Kidney (tissue), 14 donors: ENCODE measurements around the gene UBAP1. TPM values are rescaled to one million over a fixed set of nuclear protein-coding genes. Genes with fewer than 3 reads are reported as not detected.
"Not testable (repeated sequence)": the region's sequence is repeated elsewhere in the genome, so short reads cannot be mapped to it uniquely, and the experiment has no call there.

Experiments used
- DNase-seq, 5 donors: peaks; one replicate each; pipeline ENCODE4 v3.0.0-alpha.2; 2013 to 2020
- FAIRE-seq: peaks from 2 replicates; lab custom pipeline; 2012; peaks lifted over from hg19 to GRCh38; lab: Jason Lieb, UNC
- H3K27ac ChIP-seq, 2 donors: one replicate each; pipeline ENCODE4 v1.7.0; 2013; ENCODE audit warnings: low read depth in 2 of 2, low read length in 2 of 2, inconsistent platforms in 1 of 2
- H3K27me3 ChIP-seq: one replicate; pipeline ENCODE4 v1.7.1; 2013; ENCODE audit warnings: low read length, inconsistent platforms; ENCODE audit not compliant: control insufficient read depth, insufficient read depth
- H3K36me3 ChIP-seq, 3 donors: one replicate each; pipeline versions ENCODE4 v1.7.0 to v1.7.1; 2013; ENCODE audit warnings: low read length in 3 of 3, control low read depth in 1 of 3, inconsistent platforms in 1 of 3; ENCODE audit not compliant: insufficient read depth in 3 of 3, control insufficient read depth in 2 of 3
- H3K4me1 ChIP-seq, 3 donors: one replicate each; pipeline versions ENCODE4 v1.7.0 to v1.7.1; 2013; ENCODE audit warnings: low read length in 3 of 3, inconsistent platforms in 1 of 3, low read depth in 1 of 3; ENCODE audit not compliant: control insufficient read depth in 2 of 3, insufficient read depth in 2 of 3
- H3K4me3 ChIP-seq, 3 donors: one replicate each; pipeline versions ENCODE4 v1.7.0 to v1.8.1; 2013; ENCODE audit warnings: low read length in 3 of 3, control low read depth in 1 of 3, inconsistent platforms in 1 of 3
- H3K9ac ChIP-seq, 3 donors: one replicate each; pipeline versions ENCODE4 v1.7.0 to v1.7.1; 2013; ENCODE audit warnings: low read length in 3 of 3, control low read depth in 1 of 3, inconsistent platforms in 1 of 3
- H3K9me3 ChIP-seq, 3 donors: one replicate each; pipeline versions ENCODE4 v1.7.0 to v1.7.1; 2013; ENCODE audit warnings: low read length in 3 of 3, control low read depth in 1 of 3, inconsistent platforms in 1 of 3; ENCODE audit not compliant: control insufficient read depth in 2 of 3, insufficient read depth in 1 of 3
- intact Hi-C: fragments of 100-400 bp; cut with DNase I; formaldehyde crosslinking; loops from one replicate; pipeline ENCODE4 v1.11.1; 2022
- polyA plus RNA-seq: library from polyadenylated mRNA; stranded (reverse); fragments of 350-450 nt; fragmentation: Illumina TruSeq; extraction: RNeasy Lipid Tissue Mini Kit (QIAGEN cat#74804); gene quantifications from one replicate; pipeline ENCODE4 v1.2.3, GENCODE V29; 2014; ENCODE audit warnings: low read depth, low replicate concordance; ENCODE audit not compliant: insufficient read depth
- total RNA-seq: library from RNA; stranded (reverse); fragmentation: NEBNext Ultra II Directional; extraction: Animal tissue kit (Norgen Biotek cat#: 25700); gene quantifications from one replicate; pipeline ENCODE4 v1.2.1, GENCODE V29; 2021
- TF ChIP-seq, protein P1 (sequence below): IDR thresholded peaks from 3 replicates; pipeline ENCODE4 v1.5.1; 2012; ENCODE audit warnings: mild to moderate bottlenecking, moderate library complexity, borderline replicate concordance; ENCODE audit not compliant: insufficient read depth; ENCODE audit errors: extremely low read depth
- donor health status: control.
- donor health status: control.
- donor health status: control.
- donor health status: control.
- donor health status: control.
- donor health status: DM: yes; HTN: yes; CAD: no.
- donor health status: Normal renal cell carcinoma (clear cell type).

UBAP1 gene
- total and polyA plus RNA-seq, 2 donors from 2014 or later = 39.4 to 53.8 TPM

DNA sequence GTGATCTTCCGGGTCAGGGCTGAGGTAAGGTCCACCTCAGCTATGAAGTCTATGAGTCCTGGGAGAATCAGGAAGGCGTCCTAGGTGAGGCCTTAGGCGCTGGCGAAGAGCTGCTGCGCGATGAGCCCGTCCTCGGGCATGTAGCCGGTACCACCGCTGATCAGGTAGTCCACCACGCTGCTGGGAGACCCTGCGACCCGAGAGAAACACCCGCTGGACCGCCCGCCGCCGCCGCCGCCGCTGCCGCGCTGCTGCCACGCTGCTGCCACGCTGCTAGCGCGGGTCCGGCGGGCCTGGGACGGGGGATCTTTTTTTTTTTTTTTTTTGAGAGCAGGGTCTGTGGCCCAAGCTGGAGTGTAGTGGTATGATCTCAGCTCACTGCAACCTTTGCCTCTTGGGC, 44.3 kb upstream of the UBAP1 start:
- DNase-seq (no peak), FAIRE-seq (no peak)
- TF ChIP-seq, protein P1, sequence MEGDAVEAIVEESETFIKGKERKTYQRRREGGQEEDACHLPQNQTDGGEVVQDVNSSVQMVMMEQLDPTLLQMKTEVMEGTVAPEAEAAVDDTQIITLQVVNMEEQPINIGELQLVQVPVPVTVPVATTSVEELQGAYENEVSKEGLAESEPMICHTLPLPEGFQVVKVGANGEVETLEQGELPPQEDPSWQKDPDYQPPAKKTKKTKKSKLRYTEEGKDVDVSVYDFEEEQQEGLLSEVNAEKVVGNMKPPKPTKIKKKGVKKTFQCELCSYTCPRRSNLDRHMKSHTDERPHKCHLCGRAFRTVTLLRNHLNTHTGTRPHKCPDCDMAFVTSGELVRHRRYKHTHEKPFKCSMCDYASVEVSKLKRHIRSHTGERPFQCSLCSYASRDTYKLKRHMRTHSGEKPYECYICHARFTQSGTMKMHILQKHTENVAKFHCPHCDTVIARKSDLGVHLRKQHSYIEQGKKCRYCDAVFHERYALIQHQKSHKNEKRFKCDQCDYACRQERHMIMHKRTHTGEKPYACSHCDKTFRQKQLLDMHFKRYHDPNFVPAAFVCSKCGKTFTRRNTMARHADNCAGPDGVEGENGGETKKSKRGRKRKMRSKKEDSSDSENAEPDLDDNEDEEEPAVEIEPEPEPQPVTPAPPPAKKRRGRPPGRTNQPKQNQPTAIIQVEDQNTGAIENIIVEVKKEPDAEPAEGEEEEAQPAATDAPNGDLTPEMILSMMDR = no peak
- H3K27ac ChIP-seq = no peak overlapping the region
- H3K4me1 ChIP-seq = no peaks in the 10 kb centered on the region
- intact Hi-C loops = no loop called here
- no peaks in the 10 kb centered on the region for H3K9me3 ChIP-seq
- no peak overlapping the region for H3K9ac ChIP-seq
- no peaks in the 10 kb centered on the region for H3K27me3 ChIP-seq
- no peaks in the 10 kb centered on the region for H3K36me3 ChIP-seq
- H3K4me3 ChIP-seq = no peak overlapping the region

DNA sequence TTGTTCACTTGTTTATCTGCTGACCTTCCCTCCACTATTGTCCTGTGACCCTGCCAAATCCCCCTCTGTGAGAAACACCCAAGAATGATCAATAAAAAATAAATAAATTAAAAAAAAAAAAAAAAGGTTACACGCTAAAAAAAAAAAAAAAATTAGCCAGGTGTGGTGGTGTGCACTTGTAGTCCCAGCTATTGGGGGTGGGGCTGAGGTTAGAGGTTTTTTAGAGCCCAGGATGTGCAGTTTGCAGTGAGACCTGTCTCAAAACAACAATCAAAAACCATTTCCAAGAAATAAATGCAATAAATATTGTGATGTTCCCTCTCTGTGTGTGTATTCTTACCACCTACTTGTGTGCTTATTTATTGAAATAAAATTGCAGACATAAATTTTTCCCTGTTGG, 40.2 kb upstream of the UBAP1 start:
- DNase-seq, H3K36me3 ChIP-seq, H3K27me3 ChIP-seq, H3K4me1 ChIP-seq, intact Hi-C loops, FAIRE-seq, H3K9me3 ChIP-seq, H3K9ac ChIP-seq, H3K27ac ChIP-seq, H3K4me3 ChIP-seq: not testable (repeated sequence)

DNA sequence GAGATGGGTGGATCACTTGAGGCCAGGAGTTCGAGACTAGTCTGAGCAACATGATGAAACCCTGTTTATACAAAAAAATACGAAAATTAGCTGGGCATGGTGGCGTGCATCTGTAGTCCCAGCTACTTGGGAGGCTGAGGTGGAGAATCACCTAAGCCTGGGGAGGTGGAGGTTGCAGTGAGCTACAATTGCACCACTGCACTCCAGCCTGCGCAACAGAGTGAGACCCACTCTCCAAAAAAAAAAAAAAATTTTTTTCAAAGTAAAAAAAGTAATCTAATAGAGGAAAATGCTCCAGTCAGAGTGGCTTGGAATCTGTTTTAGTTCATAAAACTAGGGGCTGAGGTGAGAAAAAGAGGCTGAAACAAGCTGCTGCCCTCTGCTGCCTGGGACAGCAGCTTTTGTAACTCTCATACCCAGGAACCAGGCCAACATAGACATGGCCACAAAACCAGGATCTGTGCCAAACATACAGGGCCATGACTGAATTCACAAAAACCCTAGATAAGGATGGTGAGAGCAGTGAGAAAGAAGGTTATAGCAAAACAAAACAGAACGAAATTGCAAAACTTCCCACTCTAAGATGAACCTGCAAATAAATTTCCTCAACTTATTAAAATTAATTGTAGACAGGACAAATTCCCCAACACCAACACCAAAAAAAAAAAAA, 39.2 kb upstream of the UBAP1 start:
- Histone ChIP-seq H3K27ac (no peak overlapping the region), H3K36me3 (no peaks in the 10 kb centered on the region), H3K9me3 (no peaks in the 10 kb centered on the region), H3K4me1 (no peaks in the 10 kb centered on the region), H3K27me3 (no peaks in the 10 kb centered on the region), H3K4me3 (no peak overlapping the region), H3K9ac (no peak overlapping the region)
- FAIRE-seq = no peak
- intact Hi-C loops = no loop called here
- peak in 1 of 5 donors; percentile 34 for DNase-seq
- TF ChIP-seq, protein P1 = peak; percentile 12

DNA sequence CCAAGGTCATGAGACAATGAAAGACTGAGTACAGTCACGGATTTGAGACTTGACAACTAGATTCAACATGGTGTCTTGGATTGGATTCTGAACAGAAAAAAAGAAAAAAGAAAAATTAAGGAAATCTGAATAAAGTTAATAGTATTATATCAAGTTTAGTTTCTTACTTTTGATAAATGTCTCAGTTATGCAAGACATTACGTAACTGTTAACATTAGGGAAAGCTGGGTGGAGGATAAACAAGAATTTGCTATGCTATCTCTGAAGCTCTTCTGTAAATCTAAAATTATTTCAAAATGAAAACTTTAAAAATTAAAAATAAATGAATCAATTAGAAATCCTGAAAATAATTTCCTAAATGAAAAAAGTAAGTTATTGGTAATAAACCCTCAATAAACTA, 38.0 kb upstream of the UBAP1 start:
- FAIRE-seq = no peak
- no peak overlapping the region for H3K4me3 ChIP-seq
- H3K4me1 ChIP-seq = no peaks in the 10 kb centered on the region
- no peak overlapping the region for H3K27ac ChIP-seq
- TF ChIP-seq, protein P1 = no peak
- no peaks in the 10 kb centered on the region for H3K27me3 ChIP-seq
- no peaks in the 10 kb centered on the region for H3K9me3 ChIP-seq
- no peak for DNase-seq
- intact Hi-C loops = no loop called here
- H3K9ac ChIP-seq = no peak overlapping the region
- H3K36me3 ChIP-seq = no peaks in the 10 kb centered on the region
